SKM-1 treated with dmso at 0.1 percent for 144 hours (cell line): ENCODE data around the gene PLA2G2D.
A peak's percentile ranks its signal among the peaks of the same experiment; 100 is the strongest.

Source experiments
- DNase-seq: peaks from one replicate; lab custom pipeline; 2025; ENCODE audit not compliant: unreplicated experiment; lab: John Stamatoyannopoulos, UW

PLA2G2D gene, protein sequence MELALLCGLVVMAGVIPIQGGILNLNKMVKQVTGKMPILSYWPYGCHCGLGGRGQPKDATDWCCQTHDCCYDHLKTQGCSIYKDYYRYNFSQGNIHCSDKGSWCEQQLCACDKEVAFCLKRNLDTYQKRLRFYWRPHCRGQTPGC

DNA sequence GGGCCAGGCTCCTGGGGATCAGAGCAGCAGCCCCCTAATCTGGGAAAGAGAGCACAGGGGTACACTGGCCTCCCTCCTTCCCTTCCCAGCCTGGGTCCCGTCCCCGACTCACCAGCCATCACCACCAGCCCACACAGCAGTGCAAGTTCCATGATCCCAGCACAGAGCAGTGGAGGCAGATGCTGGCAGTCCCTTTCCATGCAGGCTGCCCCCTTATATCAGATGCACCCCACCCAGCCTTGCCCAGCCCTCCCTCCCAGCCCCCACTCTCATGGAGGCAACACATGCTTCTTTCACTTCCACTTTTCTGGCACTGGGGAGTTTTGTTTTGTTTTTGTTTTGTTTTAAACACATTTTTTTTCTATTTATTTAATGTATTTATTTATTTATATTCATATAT, at the start of gene PLA2G2D:
PLA2G2D (minus strand) TSS at position 190 of the 400 bp plus-strand sequence; CDS start at position 152, 38 bp downstream.
- no peak for DNase-seq

DNA sequence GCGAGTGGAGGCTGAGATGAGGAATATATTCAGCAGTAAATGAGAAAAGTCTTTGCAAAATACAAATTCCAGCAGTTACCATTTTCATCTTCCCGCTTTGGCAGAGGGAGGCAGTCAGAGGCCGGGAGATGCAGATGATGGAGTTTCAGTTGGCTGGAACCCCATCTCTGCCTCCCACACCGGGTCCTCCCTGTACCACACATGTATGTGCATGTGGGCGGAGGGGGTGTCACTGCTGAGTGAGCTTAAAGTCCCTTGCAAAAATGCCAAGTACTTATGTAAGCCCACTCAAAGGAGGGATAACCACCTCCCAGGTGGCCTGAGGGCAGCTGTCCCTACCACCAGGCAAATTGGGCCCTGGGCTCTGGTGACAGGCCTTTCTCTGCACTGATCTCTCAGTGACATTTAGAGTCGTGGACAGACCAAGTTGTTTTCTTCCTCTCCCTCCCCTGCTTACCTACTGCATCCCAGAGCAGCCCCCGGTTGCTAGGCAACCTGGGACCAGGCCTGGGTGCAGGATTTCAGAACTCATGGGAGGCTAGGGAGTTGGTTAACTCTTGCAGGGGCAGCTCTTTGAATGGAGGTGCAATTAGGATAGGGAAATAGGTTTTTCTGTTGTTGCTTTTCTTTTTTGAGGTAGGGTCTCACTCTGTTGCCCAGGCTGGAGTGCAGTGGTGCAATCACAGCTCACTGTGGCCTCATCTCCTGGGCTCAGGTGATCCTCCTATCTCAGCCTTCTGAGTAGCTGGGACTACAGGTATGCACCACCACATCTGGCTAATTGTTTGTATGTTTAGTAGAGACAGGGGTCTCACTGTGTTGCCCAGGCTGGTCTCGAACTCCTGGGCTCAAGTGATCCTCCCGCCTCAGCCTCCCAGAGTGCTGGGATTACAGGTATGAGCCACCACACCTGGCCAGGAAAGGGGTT, 49.5 kb upstream of the PLA2G2D start:
- DNase-seq: no peak

DNA sequence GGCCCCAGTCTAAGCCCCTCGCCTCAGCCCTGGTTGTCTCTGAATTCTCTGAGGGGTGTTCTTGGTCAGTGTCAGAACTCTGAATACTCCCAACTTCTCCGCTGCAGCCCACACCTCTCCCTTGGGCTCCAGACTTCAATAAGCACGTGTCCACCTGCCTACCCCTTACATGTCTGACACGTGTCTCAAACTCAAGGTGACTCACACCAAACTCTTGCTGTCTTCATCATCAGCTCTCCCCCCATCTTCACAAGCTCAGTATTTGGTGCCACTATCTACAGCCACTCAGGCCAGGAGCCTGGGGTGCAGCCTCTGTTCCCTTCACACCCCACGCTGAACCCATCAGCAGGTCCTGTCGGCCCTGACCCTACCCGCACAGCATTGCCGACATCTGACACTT, 47.8 kb upstream of the PLA2G2D start:
- DNase-seq: no peak

- peak; percentile 45 for DNase-seq
Measured at GRCh38 chr1:20166051-20166450, 46.7 kb upstream of the PLA2G2D start.

DNA sequence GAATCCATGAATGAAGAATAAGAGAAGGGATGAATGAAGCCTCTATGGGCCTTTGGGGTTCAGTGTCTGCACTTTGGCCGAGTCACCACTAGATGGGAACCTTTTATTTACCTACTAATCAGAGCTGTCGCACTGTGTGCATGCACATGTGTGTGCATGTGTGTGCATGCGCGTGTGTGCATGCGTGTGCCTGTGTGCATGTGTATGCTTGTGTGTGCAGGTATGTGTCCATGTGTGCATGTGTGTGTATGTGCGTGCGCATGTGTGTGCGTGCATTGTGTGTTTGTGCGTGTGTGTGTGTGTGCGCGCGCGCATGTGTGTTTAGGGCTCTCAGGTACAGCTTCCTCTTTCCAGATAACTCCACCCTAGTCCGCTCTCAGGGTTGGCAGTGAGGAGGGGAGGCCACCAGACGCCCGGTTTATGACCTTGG, 46.2 kb upstream of the PLA2G2D start:
- peak; percentile 88 for DNase-seq

DNA sequence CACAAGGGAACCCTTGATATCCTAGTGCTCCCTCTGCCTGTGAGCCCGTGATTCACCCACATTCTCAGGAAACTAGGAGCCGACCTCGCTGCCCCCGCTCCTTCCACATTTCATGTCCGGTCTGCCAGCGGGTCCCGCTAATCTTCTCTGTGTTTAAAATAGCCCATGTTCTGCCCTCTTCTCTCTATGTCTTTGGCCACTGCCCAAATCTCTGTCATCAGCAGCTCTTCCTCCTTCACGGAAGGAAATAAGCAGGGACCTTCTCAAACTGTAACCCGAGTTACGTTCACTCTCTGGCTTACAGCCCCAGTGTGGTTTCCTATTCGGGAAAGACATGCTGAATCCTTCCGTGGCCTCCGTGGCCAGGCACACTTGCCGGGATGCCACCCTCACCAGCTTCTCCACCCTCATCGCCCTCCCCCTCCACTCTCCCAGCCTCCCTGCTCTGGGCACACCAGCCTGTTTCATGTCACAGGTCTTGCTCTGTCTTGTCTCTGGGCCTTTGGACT, 45.4 kb upstream of the PLA2G2D start:
- peak; percentile 77 for DNase-seq

DNA sequence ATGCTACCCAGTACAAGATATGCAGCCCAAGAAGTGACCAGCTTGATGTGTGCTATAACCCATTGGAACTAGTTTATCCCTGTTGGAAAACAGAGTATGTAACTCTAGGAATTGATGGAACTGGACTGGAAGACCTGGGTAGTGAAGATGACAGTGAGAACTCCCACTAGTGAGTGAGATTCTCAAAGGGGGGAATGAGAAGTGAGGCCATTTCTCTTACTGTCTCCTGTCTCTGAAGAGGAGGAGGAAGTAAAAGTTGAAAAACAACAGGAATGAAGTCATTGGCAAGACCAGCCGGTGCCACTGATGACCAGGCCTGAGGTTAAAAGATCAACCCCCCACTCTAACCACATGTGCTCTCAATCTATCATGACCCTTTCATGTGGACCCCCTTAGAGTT, 40.7 kb upstream of the PLA2G2D start:
- no peak for DNase-seq

GRCh38 chr1:20158358-20159070, 39.2 kb upstream of the PLA2G2D start:
- DNase-seq: no peak

DNA sequence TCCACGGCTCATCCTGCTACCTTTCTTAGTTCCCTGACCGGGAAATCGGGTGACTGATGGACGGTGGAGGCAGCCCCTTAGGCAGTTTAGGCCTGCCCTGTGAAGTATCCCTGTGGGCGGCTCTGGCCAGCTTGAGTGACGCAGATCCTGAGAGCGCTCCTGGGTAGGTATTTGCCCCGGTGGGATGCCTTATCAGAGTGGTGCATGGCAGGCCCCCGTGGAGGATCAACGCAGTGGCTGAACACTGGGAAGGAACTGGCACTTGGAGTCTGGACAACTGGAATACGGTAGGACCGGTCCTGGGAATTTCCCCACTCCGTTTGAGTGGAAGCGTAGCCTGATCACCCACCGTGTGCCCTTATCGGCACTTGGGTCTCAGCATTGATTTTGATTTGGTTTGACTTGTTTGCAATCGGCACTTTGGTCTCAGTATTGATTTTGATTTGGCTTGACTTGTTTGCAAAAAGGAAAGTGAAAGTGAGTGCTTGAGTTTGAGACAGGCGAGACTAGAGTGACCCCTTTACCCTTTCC, 35.0 kb upstream of the PLA2G2D start:
- no peak for DNase-seq

GRCh38 chr1:20153000-20153418, 33.7 kb upstream of the PLA2G2D start:
- DNase-seq: peak; percentile 25

DNA sequence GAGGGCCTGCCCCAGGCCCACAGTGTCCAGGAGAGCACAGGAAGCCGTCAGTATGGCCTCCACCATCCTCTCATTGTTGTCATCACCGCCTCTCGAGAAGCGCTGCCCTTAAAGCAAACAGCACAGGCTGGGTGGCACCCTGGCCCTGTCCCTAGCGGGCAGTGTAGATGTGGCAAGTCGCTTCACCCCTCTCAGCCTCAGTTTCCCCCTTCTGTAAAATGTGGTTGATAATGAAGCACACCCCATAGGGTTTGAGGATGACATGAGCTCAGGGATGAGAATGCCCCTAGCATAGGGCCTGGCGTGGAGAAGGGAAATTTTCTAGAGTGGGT, 33.2 kb upstream of the PLA2G2D start:
- DNase-seq: no peak

GRCh38 chr1:20151906-20152598, 32.7 kb upstream of the PLA2G2D start:
- peak; percentile 51 for DNase-seq

DNA sequence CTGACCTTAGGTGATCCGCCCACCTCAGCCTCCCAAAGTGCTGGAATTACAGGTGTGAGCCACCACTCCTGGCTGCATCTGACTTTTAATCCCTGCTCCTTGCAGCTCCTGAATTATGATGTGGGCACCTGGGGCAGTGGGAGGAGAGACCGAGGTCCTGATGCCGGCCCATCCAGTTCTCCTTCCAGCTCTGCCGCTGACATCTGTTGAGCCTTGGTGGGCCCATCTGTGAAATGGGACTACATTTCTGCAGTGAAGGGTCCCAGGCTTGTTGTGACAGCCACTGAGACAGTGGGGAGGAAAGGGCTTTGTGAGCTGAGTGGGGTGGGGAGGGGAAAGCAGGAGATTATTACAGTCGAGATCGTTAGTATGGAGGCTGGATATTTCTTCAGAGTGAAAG, 31.6 kb upstream of the PLA2G2D start:
- DNase-seq: no peak

DNA sequence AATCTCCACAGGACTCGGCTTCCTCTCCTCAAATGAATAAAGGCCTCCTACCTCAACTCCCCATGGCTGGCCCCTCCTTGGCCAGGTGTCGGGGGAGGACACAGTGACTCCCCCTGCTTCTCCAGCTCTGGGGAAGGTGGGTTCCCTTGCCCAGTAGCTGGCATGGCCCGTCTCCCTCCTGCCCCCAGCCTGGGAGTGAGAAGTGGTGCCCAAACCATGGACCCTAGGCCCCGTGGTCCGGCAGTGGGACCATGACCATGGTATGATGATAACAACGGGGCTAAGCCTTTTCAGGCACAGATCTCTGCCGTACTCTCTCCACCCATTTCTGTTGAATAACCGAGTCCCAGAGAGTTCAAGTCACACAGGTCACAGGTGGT, 31.0 kb upstream of the PLA2G2D start:
- no peak for DNase-seq

DNA sequence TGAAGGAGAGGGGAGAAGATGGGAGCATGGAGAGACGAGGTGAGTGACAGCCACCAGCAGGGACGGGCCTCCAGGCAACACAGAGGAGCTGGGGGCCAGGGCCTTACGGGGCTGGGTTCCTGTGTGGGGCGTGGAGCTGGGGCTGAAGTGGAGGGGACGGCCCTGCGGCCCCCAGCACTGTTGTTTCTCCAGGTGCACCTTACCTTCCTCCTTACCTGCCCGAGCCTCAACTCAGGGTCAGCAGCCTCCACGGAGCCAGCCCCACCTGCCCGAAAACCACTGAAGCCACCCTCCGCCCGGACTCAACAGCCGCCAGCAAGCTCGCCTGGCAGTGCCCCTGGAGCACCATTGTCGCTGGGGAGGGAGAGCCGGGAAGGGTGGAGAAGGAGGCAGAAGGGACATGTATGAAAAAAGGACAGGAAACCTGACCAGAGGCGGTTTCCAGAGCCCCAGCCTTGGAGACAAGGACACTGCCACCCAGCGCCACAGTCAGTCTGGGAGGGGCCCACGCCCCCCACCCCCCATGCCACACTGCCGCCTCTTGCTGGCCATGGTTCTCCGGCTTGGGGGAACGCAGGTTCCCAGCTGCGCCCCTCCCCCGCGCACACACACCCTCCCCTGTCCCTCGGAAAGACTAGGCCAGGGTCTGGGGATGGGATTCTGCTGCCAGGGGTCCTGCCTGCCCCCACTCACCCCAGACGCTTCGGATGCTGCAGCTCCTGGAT, 30.4 kb upstream of the PLA2G2D start:
- DNase-seq: no peak

GRCh38 chr1:20148571-20149500, 29.5 kb upstream of the PLA2G2D start:
- DNase-seq: no peak

DNA sequence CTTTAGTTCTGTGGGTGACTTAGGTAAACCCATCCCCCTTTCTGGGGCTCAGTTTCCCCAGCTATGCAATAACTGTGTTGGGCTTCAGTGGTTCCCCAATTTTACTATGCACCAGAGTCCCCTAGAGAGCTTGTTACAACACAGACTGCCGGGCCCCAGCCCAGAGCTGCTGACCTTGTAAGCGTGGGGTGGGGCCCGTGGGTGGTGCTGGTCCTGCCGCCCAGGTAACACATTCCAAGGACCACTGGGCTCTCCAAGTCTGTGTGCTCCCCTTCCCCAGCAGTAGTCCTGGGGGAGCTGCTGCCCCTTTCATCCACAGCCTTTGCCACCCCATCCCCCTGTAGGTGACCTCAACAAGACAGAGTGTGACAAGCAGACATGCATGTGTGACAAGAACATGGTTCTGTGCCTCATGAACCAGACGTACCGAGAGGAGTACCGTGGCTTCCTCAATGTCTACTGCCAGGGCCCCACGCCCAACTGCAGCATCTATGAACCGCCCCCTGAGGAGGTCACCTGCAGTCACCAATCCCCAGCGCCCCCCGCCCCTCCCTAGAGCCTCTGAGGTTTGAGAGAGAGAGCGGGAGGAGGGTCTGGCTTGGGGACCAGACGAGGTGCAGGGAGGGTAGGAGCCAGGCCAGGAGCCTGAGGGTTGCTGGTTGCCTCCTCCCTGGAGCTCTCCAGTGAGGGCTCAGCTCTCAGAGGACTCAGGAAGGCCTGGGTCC, 28.7 kb upstream of the PLA2G2D start:
- DNase-seq: no peak

DNA sequence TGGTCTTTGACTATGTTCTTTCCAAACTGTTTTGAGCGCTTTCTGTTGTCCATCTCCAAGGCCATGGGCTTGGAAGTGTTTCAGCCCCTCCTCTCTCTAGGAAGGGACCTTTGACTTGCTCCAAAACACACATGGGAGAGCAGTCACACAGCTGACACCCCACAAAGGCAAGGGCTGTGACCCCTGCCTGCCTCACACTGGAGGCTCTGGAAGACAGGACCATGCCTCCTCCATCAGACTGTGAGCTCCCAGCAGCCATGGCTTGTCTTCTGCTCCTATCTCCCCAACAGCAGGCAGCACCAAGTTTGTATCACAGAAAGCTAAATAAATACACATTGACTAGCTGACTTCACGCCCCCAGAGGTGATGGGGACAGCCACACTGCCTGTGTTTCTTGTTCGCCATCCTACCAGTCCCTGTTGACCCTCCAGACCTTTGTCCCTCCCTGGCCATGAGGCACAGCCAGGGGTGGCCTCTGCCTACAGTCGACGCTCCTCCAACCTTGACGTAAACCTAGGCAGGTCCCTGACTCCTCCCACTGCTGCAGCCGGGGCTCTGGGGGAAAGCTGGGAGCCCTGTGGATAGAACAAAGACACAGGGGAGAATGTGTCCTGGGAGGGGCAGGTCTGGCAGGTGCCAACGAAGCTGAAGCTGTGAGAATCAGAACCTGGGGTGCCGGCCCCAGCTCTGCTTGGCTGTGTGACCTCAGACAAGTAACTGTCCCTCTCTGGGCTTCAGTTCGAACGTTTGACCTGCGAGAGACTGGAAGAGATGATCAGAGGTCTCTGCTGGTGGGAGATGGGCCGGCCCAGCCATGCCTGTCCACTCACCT, 24.6 kb upstream of the PLA2G2D start:
- DNase-seq: no peak
